ENCODE results near the gene FER1L5. TPM values are rescaled to one million over a fixed set of nuclear protein-coding genes. Genes with fewer than 3 reads are reported as not detected.

Gene FER1L5
- total RNA-seq, 2 experiments from 2014 or later: not detected

GRCh38 chr2:96687711-96688640 is 45.4 kb downstream of the FER1L5 start:
- Mint-ChIP-seq H3K27ac (no peak overlapping the region), H3K4me1 (ENCODE audit: low read depth) (no peaks in the 10 kb centered on the region), H3K4me3 (no peak overlapping the region), H3K36me3 (ENCODE audit: low read depth) (no peaks in the 10 kb centered on the region), H3K27me3 (peaks cover 3% of the 10 kb centered on the region), H3K9me3 (no peaks in the 10 kb centered on the region)
- TF ChIP-seq, protein P1, sequence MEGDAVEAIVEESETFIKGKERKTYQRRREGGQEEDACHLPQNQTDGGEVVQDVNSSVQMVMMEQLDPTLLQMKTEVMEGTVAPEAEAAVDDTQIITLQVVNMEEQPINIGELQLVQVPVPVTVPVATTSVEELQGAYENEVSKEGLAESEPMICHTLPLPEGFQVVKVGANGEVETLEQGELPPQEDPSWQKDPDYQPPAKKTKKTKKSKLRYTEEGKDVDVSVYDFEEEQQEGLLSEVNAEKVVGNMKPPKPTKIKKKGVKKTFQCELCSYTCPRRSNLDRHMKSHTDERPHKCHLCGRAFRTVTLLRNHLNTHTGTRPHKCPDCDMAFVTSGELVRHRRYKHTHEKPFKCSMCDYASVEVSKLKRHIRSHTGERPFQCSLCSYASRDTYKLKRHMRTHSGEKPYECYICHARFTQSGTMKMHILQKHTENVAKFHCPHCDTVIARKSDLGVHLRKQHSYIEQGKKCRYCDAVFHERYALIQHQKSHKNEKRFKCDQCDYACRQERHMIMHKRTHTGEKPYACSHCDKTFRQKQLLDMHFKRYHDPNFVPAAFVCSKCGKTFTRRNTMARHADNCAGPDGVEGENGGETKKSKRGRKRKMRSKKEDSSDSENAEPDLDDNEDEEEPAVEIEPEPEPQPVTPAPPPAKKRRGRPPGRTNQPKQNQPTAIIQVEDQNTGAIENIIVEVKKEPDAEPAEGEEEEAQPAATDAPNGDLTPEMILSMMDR (IDR thresholded peaks at IDR 0.05): no peak
- Histone ChIP-seq H3K4me1 (ENCODE audit: insufficient read depth, low read length) (no peaks in the 10 kb centered on the region), H3K36me3 (ENCODE audit: insufficient read depth, low read length) (no peaks in the 10 kb centered on the region), H3K27me3 (ENCODE audit: control insufficient read depth in 1 of 2, insufficient read depth in 2 of 2, low read length in 2 of 2) (no peaks in the 10 kb centered on the region), H3K4me3 (ENCODE audit: low read length) (no peak overlapping the region), H3K9me3 (ENCODE audit: control insufficient read depth in 1 of 2, insufficient read depth in 1 of 2, low read length in 2 of 2) (no peaks in the 10 kb centered on the region), H3K27ac (ENCODE audit: low read depth in 1 of 2, low read length in 2 of 2) (no peak overlapping the region)
- ATAC-seq (ENCODE audit: poor library complexity) (no peak), DNase-seq (no peak)
- POLR2A ChIA-PET: no interaction called here
- intact Hi-C loops (cut with DNase I, micrococcal nuclease): no loop called here
- CTCF ChIA-PET: no interaction called here

GRCh38 chr2:96688649-96689430 is 46.3 kb downstream of the FER1L5 start:
- Histone ChIP-seq H3K4me3 (ENCODE audit: low read length) (no peak overlapping the region), H3K9me3 (ENCODE audit: control insufficient read depth in 1 of 2, insufficient read depth in 1 of 2, low read length in 2 of 2) (no peaks in the 10 kb centered on the region), H3K36me3 (ENCODE audit: insufficient read depth, low read length) (no peaks in the 10 kb centered on the region), H3K4me1 (ENCODE audit: insufficient read depth, low read length) (no peaks in the 10 kb centered on the region), H3K27ac (ENCODE audit: low read depth in 1 of 2, low read length in 2 of 2) (no peak overlapping the region), H3K27me3 (ENCODE audit: control insufficient read depth in 1 of 2, insufficient read depth in 2 of 2, low read length in 2 of 2) (no peaks in the 10 kb centered on the region)
- no peak overlapping the region for H3K27ac Mint-ChIP-seq
- intact Hi-C loops (cut with DNase I, micrococcal nuclease): no loop called here
- TF ChIP-seq, protein P1 (IDR thresholded peaks at IDR 0.05): no peak
- no peaks in the 10 kb centered on the region for H3K4me1 Mint-ChIP-seq (ENCODE audit: low read depth)
- DNase-seq (no peak), ATAC-seq (ENCODE audit: poor library complexity) (no peak)
- no peaks in the 10 kb centered on the region for H3K27me3 Mint-ChIP-seq
- POLR2A ChIA-PET: no interaction called here
- no peaks in the 10 kb centered on the region for H3K36me3 Mint-ChIP-seq (ENCODE audit: low read depth)
- H3K9me3 Mint-ChIP-seq: no peaks in the 10 kb centered on the region
- CTCF ChIA-PET: no interaction called here
- H3K4me3 Mint-ChIP-seq: no peak overlapping the region

- H3K36me3 ChIP-seq (ENCODE audit: insufficient read depth, low read length): no peaks in the 10 kb centered on the region
- DNase-seq (no peak), ATAC-seq (ENCODE audit: poor library complexity) (no peak)
- ChIA-PET CTCF (no interaction called here), POLR2A (no interaction called here)
- Mint-ChIP-seq H3K4me3 (no peak overlapping the region), H3K4me1 (ENCODE audit: low read depth) (no peaks in the 10 kb centered on the region), H3K27me3 (no peaks in the 10 kb centered on the region), H3K36me3 (ENCODE audit: low read depth) (no peaks in the 10 kb centered on the region), H3K27ac (no peak overlapping the region), H3K9me3 (no peaks in the 10 kb centered on the region)
- TF ChIP-seq, protein P1 (IDR thresholded peaks at IDR 0.05): no peak
- H3K9me3 ChIP-seq (ENCODE audit: control insufficient read depth in 1 of 2, insufficient read depth in 1 of 2, low read length in 2 of 2): no peaks in the 10 kb centered on the region
- no peak overlapping the region for H3K27ac ChIP-seq (ENCODE audit: low read depth in 1 of 2, low read length in 2 of 2)
- H3K4me3 ChIP-seq (ENCODE audit: low read length): no peak overlapping the region
- no peaks in the 10 kb centered on the region for H3K27me3 ChIP-seq (ENCODE audit: control insufficient read depth in 1 of 2, insufficient read depth in 2 of 2, low read length in 2 of 2)
- H3K4me1 ChIP-seq (ENCODE audit: insufficient read depth, low read length): no peaks in the 10 kb centered on the region
- intact Hi-C loops (cut with DNase I, micrococcal nuclease): no loop called here
Measured at GRCh38 chr2:96689431-96689991, 46.9 kb downstream of the FER1L5 start.
